ENCODE data around the gene TNFAIP8. TPM values are rescaled to one million over a fixed set of nuclear protein-coding genes. Genes with fewer than 3 reads are reported as not detected.
"Not testable (repeated sequence)": the region's sequence is repeated elsewhere in the genome, so short reads cannot be mapped to it uniquely, and the experiment has no call there.

Gene TNFAIP8
- total and polyA plus RNA-seq, 3 experiments from 2014 or later = 207 to 311 (median 295) TPM

DNA sequence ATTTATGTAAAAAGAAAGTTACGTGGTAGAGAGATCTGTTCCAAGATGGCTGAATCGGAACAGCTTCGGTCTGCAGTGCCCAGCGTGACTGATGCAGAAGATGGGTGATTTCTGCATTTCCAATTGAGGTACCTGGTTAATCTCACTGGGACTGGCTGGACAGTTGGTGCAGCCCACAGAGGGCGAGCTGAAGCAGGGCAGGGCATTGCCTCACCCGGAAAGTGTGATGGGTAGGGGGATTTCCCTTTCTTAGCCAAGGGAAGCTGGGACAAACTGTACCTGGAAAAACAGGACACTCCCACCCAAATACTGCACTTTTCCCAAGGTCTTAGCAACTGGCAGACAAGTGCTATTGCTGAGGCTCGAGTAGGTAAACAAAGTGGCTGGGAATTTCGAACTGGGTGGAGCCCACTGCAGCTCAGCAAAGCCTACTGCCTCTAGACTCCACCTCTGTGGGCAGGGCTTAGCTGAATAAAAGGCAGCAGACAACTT is 83.4 kb downstream of the TNFAIP8 start:
- Mint-ChIP-seq H3K9me3 (peaks cover 0 to 5% (median 0%) of the 10 kb centered on the region in 5 donors), H3K36me3 (peaks cover 0 to 11% (median 1%) of the 10 kb centered on the region in 3 donors), H3K27ac (peak overlapping the region in 2 of 8 donors; percentile 33 to 68), H3K4me3 (peak overlapping the region in 6 of 7 donors; percentile 64 to 88 (median 84)), H3K4me1 (peaks cover 3 to 12% (median 11%) of the 10 kb centered on the region in 3 donors), H3K27me3 (peaks cover 31 to 46% of the 10 kb centered on the region in 2 donors)
- no peak for DNase-seq
- Histone ChIP-seq H3K9me3 (ENCODE audit: low read length) (no peaks in the 10 kb centered on the region), H3K27ac (ENCODE audit: low read depth, low read length) (no peak overlapping the region), H3K4me1 (ENCODE audit: insufficient read depth, low read length) (no peaks in the 10 kb centered on the region), H3K4me3 (ENCODE audit: low read length) (peak overlapping the region; percentile 48), H3K36me3 (ENCODE audit: insufficient read depth, low read length) (no peaks in the 10 kb centered on the region), H3K27me3 (ENCODE audit: insufficient read depth, low read length, poor library complexity, severe bottlenecking) (no peaks in the 10 kb centered on the region)
- ChIA-PET CTCF (interaction anchor here (2.9 kb wide), 1 partner anchor 451 kb away, joined by 13 read pairs; the partner anchor contains the start of gene DTWD2), POLR2A (no interaction called here)

GRCh38 chr5:119439632-119440031 is 83.8 kb downstream of the TNFAIP8 start:
- H3K36me3 ChIP-seq (ENCODE audit: insufficient read depth, low read length); H3K4me3 ChIP-seq (ENCODE audit: low read length); H3K27me3 ChIP-seq (ENCODE audit: insufficient read depth, low read length, poor library complexity, severe bottlenecking); H3K27ac Mint-ChIP-seq; H3K4me1 Mint-ChIP-seq; DNase-seq; H3K4me1 ChIP-seq (ENCODE audit: insufficient read depth, low read length); H3K9me3 ChIP-seq (ENCODE audit: low read length); H3K27ac ChIP-seq (ENCODE audit: low read depth, low read length); POLR2A ChIA-PET; H3K9me3 Mint-ChIP-seq: not testable (repeated sequence)
- H3K4me3 Mint-ChIP-seq = peak overlapping the region in 5 of 7 donors; percentile 73 to 88 (median 85)
- H3K27me3 Mint-ChIP-seq = peaks cover 31 to 48% of the 10 kb centered on the region in 2 donors
- CTCF ChIA-PET = interaction anchor here (2.9 kb wide), 1 partner anchor 451 kb away, joined by 13 read pairs; the partner anchor contains the start of gene DTWD2
- H3K36me3 Mint-ChIP-seq = peaks cover 0 to 16% (median 1%) of the 10 kb centered on the region in 3 donors

GRCh38 chr5:119444643-119445042 is 88.8 kb downstream of the TNFAIP8 start:
- H3K27ac Mint-ChIP-seq = not testable (repeated sequence)

GRCh38 chr5:119445544-119445943 is 89.7 kb downstream of the TNFAIP8 start:
- Mint-ChIP-seq H3K27me3 (peaks cover 6 to 8% of the 10 kb centered on the region in 2 donors), H3K9me3 (peaks cover 0 to 8% (median 3%) of the 10 kb centered on the region in 5 donors), H3K4me3 (no peak overlapping the region), H3K36me3 (peaks cover 0 to 13% (median 0%) of the 10 kb centered on the region in 3 donors), H3K4me1 (no peaks in the 10 kb centered on the region), H3K27ac (no peak overlapping the region)
- ChIA-PET POLR2A (no interaction called here), CTCF (no interaction called here)
- no peak for DNase-seq
- Histone ChIP-seq H3K4me3 (ENCODE audit: low read length) (no peak overlapping the region), H3K36me3 (ENCODE audit: insufficient read depth, low read length) (no peaks in the 10 kb centered on the region), H3K4me1 (ENCODE audit: insufficient read depth, low read length) (no peaks in the 10 kb centered on the region), H3K9me3 (ENCODE audit: low read length) (no peaks in the 10 kb centered on the region), H3K27me3 (ENCODE audit: insufficient read depth, low read length, poor library complexity, severe bottlenecking) (no peaks in the 10 kb centered on the region), H3K27ac (ENCODE audit: low read depth, low read length) (no peak overlapping the region)

More at GRCh38 chr5:119444643-119445042, 88.8 kb downstream of the TNFAIP8 start:
- H3K4me3 ChIP-seq (ENCODE audit: low read length); H3K9me3 Mint-ChIP-seq; H3K9me3 ChIP-seq (ENCODE audit: low read length); H3K4me3 Mint-ChIP-seq; CTCF ChIA-PET; POLR2A ChIA-PET; DNase-seq; H3K36me3 ChIP-seq (ENCODE audit: insufficient read depth, low read length); H3K27me3 ChIP-seq (ENCODE audit: insufficient read depth, low read length, poor library complexity, severe bottlenecking); H3K27ac ChIP-seq (ENCODE audit: low read depth, low read length); H3K4me1 ChIP-seq (ENCODE audit: insufficient read depth, low read length); H3K4me1 Mint-ChIP-seq: not testable (repeated sequence)
- Mint-ChIP-seq H3K27me3 (peaks cover 8 to 13% of the 10 kb centered on the region in 2 donors), H3K36me3 (peaks cover 0 to 16% (median 0%) of the 10 kb centered on the region in 3 donors)

Other genes with a start within 250 kb of the TNFAIP8 start
- 10 to 100 TPM; 59.1 to 84.6 TPM for gene HSD17B4, start 96.5 kb downstream of the TNFAIP8 start, total RNA-seq
- gene HSD17B4, start 96.5 kb downstream of the TNFAIP8 start, polyA plus RNA-seq = 51.7 TPM

Measured in CD8-positive, alpha-beta memory T cell (primary cell).